Epithelial cell of proximal tubule (primary cell): ENCODE measurements around the gene POC5. TPM values are rescaled to one million over a fixed set of nuclear protein-coding genes. Genes with fewer than 3 reads are reported as not detected.

Source experiments
- DNase-seq: peaks from one replicate; pipeline ENCODE4 v3.0.0-alpha.2; 2011; ENCODE audit warnings: low read depth
- H3K4me3 ChIP-seq: 2 replicates; pipeline ENCODE4 v1.5.1; 2011; ENCODE audit warnings: low read depth, mild to moderate bottlenecking, low read length
- CTCF ChIP-seq: conservative IDR thresholded peaks from 2 replicates; pipeline ENCODE4 v1.5.1; 2012; ENCODE audit warnings: low read depth, mild to moderate bottlenecking, low read length
- total RNA-seq: library from RNA; depleted of rRNA; stranded (reverse); fragments of >200 nt; gene quantifications from 2 replicates; pipeline ENCODE4 v1.2.3, GENCODE V29; 2015

POC5 gene
- 13.7 and 21.9 TPM in 2 replicates for total RNA-seq

GRCh38 chr5:75717082-75717922 is at the start of gene POC5:
POC5 (minus strand) TSS chr5:75717437; CDS start chr5:75712937, 4,500 bp downstream.
- peak within 1 kb of the TSS; percentile 90 for H3K4me3 ChIP-seq
- peak; percentile 79 for DNase-seq
- TF ChIP-seq CTCF, result no peak

GRCh38 chr5:75758116-75758515 is 40.9 kb upstream of the POC5 start:
- H3K4me3 ChIP-seq, result no peak overlapping the region
- DNase-seq, result no peak
- no peak for TF ChIP-seq CTCF

GRCh38 chr5:75756981-75757380 is 39.7 kb upstream of the POC5 start:
- peak; percentile 46 for DNase-seq
- TF ChIP-seq CTCF, result no peak
- H3K4me3 ChIP-seq, result no peak overlapping the region

GRCh38 chr5:75756211-75756610 is 39.0 kb upstream of the POC5 start:
- TF ChIP-seq CTCF, result no peak
- H3K4me3 ChIP-seq, result no peak overlapping the region
- DNase-seq, result no peak

- no peak for DNase-seq
- H3K4me3 ChIP-seq, result no peak overlapping the region
- no peak for TF ChIP-seq CTCF
Observed at GRCh38 chr5:75753182-75753581, 35.9 kb upstream of the POC5 start.

GRCh38 chr5:75744355-75744754 is 27.1 kb upstream of the POC5 start:
- no peak for DNase-seq
- no peak for TF ChIP-seq CTCF
- no peak overlapping the region for H3K4me3 ChIP-seq

GRCh38 chr5:75736273-75736672 is 19.0 kb upstream of the POC5 start:
- TF ChIP-seq CTCF, result no peak
- no peak for DNase-seq
- H3K4me3 ChIP-seq, result no peak overlapping the region
